GM15510 (cell line): ENCODE data around the gene PAX5.

Source experiments
- POLR2A ChIP-seq: IDR thresholded peaks from 3 replicates; pipeline ENCODE4 v1.6.1; 2011; ENCODE audit warnings: borderline replicate concordance; ENCODE audit not compliant: insufficient read length; ENCODE audit errors: extremely low read depth

PAX5 gene

DNA sequence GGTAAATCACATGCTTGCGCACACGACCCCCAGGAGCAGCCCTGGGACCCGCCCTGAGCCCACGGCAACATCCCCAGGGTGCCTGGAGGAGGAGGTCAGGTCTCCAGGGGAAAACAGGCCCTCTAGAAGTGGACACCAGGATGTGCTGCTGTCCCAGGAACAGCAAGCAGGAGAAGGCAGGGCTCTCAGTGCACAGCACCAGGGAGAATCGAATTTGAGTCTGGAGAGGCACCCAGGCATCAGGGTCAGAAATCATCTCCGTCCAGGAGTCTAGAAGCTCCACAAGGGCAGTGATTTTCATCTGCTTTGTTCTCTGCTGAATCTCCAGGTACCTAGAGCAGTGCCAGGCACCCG is 93.6 kb downstream of the PAX5 start:
- no peak for TF ChIP-seq POLR2A

DNA sequence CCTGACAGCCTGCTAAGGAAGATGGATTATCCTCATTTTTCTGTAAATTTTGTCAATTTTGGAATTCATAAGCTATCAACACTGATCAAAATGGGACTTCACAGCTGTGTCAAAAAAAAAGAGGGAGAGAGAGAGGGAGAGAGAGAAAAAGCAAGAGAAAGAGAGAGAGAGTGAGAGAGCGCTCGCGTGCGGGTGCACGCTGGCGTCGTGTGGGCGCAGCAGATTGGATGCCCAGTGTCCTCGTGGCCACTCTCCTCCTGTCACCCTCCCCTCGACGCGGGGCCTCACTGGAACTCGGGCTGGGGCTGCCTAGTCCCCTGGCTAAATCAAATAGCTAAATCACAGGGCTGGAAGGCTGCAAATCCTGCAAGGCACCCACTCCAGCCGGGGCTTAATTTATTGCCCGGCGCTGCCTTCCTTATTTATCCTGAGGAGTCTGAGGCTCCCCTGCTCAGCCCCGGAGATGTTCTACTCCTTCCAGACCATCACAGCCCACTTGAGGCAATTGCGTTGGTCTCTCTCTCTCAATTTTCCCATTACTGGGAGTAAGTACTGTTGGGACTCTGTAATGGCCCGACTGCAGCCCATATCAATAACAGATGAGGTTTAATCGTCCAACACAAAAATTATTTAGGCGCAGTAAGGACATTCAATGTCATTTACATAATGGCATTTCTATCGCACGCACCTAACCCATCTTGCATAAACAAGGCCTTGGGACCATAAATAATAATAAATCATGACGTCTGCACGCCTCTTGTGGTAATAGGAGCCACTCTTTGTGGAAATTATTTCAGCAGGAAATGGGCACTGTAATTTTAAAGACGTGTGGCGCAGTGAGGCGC is 94.2 kb downstream of the PAX5 start:
- no peak for TF ChIP-seq POLR2A

DNA sequence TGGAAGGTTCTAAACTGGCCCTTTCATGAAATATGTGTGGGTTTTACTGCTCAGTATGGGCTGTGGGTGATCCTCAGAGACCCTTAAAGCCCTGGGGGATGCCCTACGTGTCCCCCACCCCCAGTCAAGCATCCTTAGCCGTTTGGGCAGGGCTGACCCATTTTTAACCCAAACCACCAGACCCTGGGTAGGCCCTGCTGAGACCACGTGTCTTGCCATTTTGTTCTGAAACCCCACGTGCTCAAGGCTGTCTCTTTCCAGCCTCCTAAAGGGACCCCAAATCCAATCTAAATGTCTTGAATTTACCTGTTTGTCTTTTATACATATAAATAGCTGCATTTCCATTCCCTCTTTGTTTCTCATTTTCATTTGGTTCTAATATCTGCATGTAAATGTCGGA is 94.9 kb downstream of the PAX5 start:
- no peak for TF ChIP-seq POLR2A

DNA sequence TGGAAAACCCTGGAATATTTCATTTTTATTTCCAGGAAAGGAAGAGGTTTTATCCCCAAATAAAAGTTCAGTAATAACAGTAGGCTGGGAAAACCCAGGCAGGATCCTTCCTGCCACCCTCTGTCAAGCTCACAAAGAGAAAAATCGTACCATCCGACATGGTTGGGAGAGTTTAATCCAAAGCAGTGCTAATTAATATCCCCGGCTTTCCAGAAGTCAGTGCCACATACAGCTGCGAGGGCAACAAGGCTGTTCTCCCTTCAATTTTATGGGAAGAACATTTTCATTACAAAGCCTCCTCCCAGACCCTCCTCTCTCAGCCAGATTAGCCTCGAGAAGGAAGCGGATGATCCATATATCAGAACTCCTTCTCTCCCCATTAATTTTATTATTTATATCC is 95.5 kb downstream of the PAX5 start:
- no peak for TF ChIP-seq POLR2A

DNA sequence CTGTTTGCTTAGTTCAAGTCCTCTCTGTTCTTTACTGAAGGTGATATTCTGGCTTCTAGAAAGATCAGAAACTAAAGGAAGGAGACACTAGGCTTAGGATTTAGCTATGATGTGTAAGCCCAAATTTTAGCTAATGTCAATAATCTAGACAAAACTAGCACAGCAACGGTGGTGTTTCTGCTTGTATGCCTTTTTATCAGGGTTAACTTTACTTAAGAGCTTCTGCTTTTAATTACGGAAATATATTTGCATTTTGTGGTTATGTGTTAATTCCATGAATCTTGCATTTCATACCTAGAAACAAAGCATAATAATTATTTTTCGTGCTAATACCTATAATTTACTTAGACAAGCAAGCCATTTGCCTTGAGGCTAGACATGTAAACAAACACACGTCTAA is 96.1 kb downstream of the PAX5 start:
- TF ChIP-seq POLR2A, result no peak

DNA sequence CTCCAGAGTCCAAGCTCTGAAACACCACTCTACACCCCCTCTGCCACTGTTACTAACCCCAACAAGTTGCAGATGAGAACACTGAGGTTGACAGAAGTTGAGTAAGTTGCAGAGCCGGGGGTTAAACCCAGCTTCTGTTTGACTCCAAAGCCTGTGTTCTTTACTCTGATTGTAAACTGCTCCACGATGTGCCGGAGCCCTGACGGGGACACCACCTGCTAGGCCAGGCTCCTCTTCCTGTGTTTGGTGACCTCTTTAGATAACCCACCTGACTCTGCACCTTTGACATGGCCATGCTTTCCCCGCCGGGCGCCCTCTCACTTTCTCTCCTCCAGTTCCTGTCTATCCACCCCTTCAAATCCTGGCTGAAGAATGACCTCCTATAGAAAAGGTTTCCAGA is 96.7 kb downstream of the PAX5 start:
- TF ChIP-seq POLR2A, result no peak

DNA sequence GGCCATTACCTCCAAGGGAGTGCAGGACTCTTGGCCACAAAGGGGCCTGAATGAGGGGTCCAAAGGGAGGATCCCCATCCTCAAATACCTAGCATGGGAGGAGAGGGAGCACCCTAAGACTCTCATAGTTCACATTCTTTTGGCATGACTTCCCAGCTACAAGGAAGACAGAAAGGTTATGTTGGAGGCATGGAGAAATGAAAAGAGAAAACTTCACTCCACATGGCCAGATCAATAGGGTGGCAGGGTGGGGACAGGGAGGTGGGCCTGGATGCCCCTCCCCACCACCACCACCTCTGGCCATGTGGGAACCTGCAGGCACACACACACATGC is 97.6 kb downstream of the PAX5 start:
- no peak for TF ChIP-seq POLR2A

DNA sequence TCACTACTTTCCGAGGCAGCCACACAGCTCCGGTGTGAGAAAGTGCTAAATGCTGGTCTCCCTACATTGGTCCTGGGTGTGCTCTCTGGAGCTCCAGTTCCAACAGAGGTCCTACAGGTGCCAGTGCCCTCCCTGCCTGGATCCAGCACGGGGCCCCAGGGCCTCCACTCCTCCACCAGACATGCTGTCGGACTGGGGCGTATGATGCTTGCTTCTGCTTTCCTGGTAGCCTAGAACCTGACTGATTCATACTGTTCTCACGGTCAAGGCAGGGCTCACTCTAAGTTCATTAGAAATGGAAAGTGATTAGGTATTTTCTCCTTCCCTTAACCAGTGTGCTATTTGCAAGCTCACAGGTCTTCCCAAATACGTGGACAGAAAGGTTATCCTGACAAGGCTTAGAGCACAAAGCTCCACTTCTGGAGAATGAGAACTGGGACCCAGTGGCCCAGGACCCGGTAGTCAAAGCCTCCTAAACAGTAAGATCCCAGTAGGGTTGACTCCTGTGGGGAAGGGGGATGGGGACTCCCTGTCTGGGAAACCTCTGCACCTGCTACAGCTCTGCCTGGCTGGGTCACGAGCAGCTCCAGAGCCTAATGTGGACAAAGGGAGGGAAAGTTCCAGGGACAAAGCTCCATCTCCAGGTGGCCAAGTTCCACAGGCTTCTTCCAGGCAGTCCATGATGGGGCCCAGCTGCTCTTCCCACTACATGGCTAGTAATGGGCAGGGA is 98.1 kb downstream of the PAX5 start:
- no peak for TF ChIP-seq POLR2A

DNA sequence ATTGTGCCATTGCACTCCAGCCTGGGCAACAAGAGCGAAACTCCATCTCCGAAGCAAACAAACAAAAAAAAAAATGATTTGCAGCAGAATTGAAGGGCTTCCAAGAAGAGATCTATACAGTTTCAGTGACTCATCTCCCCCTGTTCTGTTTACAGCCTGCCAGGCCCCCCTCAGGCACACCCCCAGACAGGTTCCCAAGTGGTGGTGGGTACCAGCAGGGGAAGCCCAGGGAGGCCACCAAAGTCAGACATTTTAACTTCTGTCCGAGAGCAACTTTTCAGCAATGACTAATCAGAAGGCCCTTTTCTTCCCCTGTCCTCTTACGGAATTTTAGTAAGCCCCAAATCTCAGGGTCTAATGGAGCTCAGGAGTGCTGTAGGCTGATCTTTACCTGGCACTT is 98.7 kb downstream of the PAX5 start:
- no peak for TF ChIP-seq POLR2A

DNA sequence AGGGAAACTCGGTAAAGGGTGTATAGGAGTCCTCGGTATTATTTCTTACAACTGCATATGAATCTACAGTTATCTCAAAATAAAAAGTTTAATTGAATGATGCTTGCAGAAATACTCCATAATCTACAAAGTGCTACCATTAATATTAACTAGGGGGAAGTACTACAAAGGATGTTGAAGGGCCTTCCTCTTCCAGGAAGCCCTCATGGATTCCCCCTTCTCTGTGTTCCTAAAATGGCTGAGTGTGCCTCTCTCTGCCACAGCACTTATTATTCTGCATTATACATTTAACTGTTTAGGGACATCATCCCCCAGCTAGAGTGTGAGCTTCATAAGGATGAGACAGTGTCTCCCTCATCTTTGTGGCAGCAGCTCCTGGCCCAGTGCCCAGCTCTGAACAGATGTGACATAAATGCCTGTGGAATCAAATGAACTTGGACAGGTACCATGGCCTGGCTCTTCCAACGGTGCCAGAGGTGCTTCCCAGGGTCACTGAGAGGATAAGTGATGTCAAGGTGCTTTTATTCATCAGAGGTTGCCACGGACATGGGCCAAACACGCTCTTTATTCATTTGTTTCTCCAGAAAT is 99.5 kb downstream of the PAX5 start:
- TF ChIP-seq POLR2A, result no peak

DNA sequence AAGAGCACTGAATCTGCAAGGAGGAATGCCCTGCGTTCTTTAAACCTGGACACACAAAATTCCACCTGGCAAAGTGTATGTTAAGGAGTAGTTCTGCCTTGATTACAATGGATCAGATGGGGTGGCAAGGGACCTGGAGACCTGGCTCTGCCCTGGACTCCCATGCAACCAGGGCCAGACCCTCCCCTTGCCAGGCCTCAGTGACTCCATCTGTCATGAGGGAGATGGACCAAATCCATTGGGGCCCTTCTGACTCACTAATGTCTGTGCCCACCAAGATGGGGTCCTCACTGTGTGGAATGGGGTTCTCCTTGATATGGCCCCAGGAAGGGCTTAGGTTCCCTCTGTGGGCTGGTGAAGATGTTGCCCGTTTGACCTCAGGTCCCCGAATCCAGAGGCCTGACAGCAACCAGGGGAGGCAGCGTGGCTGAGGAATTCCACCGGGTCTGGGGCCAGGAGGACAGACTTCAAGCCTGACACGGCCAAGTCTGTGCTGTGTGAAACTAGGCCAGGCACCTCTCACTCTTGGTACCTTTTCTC is 100.3 kb downstream of the PAX5 start:
- no peak for TF ChIP-seq POLR2A

DNA sequence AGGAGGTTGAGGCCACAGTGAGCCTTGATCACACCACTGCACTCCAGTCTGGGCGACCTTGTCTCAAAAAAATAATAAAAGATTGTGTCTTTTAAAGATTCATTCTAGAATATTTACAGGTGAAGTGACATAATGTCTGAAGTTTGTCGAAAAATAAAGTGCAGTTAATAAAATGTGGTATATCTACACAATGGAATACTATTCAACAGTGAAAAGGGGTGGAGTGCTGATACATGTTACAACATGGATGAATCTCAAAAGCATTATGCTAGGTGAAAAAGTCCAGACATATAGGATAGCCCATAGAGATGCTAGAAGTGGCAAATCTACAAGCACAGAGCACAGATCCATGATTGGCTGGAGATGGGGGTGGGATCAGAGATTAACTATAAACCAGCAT is 101.9 kb downstream of the PAX5 start:
- TF ChIP-seq POLR2A, result no peak

DNA sequence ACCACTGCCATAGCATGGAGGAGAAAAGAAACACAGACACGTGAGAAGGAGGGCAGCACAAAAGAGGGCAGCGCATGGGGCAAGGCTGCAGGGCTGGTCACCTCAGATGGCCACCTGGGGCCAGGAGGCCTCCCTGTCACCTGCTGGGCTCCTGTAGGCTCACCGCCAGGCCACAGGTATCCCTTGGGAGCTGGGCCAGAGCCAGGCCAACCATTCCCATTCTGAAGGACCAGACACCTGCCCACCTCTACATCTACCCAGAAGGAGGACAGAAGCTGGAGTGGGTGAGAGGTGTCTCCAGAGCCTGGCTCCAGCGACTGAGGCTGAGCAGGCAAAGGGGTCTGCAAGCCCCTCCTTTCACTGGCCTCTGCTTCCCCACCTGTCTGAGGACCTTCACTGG is 103.1 kb downstream of the PAX5 start:
- TF ChIP-seq POLR2A, result no peak

DNA sequence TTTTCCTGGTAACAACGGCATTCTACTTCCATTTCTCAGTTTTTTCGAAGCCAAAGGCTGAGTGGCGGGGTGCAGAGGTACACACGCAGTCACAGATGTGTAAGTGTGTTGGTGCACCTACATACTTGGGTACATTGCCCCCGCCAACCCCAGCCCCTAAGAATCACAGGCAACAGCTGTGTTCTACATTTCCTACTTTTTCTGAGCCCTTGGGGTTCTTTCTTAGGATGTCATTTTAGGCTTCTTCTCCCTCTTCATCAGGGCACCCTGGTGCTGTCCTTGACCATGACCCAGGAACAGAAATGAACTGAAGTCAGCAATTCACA is 104.8 kb downstream of the PAX5 start:
- TF ChIP-seq POLR2A, result no peak

DNA sequence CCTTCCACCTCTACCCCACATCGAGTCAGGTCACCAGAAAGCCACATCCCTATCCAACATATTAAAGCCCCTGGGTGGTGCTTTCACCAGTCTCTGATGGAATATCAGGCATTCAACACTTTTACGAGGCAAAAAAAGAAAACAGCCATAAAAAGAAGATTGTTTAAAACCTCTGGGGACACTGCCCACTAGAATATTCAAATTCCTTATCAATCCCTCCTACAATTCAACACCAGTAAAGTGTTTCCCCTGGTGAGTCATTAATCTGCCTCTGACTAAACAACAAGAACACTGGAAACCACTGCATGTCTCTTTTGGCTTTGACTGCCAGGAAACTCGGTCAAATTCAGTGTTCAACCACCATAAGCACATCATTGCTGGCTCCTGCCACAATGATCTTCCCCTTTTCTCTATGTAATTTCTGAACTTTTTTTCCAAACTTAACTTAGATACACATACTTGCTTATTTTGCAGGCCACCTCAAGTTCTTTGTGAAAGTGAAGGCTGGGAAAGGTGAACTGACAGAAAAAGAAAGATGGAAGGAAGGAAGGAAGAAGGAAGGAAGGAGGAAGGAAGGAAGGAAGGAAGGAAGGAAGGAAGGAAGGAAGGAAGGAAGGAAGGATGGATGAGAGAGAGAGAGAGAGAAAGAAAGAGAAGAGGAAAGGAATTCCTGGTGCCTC is 105.3 kb downstream of the PAX5 start:
- TF ChIP-seq POLR2A, result no peak
